HG02798 (cell line): ENCODE results near the gene LHFPL6.

Source experiments
- ATAC-seq: cut with Tn5 transposase; IDR thresholded peaks from one replicate; pipeline ENCODE4 v1.9.1; 2021; ENCODE audit warnings: mild to moderate bottlenecking; ENCODE audit not compliant: unreplicated experiment, poor library complexity

The LHFPL6 gene

GRCh38 chr13:39327172-39327479 lies 275.9 kb downstream of the LHFPL6 start:
- no peak for ATAC-seq

- ATAC-seq: no peak
Measured at GRCh38 chr13:39326469-39327171, 276.4 kb downstream of the LHFPL6 start.

DNA sequence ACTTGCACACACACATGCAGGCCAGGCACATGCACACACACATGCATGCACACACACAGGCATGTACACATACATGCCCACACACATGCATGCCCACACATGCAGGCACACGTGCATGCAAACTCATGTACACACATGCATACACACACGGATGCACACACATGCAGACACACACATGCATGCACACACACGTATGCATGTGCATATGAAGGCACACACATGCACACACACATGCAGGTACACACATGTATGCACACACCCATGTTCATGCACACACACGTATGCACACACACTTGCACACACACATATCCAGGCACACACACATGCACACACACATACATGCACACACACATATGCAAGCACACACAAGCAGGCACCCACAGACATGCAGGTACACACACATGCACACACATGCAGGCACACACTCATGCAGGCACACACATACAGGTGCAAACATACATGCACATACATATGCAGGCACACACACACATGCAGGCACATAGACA lies 278.1 kb downstream of the LHFPL6 start:
- no peak for ATAC-seq

DNA sequence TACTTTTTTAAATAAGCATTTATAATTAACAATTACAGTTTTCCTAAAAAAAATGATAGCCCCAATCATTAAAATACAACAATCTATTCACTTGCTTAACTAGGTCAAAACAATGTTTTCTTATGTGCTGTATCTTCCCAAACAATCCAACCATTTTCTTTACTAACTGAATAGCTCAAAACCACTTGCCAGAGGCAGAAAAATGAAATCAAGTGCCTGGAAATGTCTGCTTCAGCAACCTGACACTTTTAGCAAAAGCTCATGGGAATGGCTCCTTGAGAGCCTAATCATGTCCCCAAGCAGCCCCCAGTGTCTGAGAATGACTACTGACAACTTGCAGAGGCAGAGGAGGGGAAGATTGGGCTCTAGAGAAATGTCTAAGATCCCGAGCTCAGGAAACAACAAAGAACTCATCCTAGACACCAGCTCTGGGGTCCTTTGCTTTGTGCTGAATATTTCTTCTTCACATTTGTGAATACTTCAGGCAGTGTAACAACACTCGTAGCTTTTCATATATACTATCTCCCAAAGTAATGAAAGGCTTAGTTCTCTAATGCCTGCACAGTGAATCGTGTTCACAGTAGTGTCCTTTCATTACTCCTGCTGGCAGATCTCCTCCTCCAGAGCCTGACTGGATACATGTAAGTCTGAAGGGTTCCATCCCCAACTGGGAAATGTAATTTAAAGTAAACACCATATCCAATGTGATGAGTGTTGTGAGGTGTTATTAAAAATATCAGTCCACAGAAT lies 280.0 kb downstream of the LHFPL6 start:
- no peak for ATAC-seq

DNA sequence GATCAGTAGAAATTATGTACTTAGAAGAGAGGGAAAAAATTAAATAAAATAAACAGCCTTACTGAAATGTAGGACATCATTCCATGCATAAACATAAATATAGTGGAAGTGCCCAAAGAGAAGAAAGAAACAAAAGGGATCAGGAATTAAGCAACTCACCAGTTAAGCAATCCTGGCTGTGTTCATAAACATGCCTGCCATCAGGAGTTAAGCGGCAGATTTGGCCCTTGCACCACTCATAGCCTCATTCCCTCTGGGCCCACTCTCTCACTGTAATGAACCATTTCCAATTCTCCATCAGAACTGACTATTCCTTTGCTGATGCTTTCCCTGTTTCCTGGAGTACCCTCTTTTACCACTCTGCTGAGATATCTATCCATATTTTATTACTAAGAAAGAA lies 281.4 kb downstream of the LHFPL6 start:
- no peak for ATAC-seq

- ATAC-seq: no peak
Measured at GRCh38 chr13:39318161-39318560, 284.8 kb downstream of the LHFPL6 start.

- ATAC-seq: no peak
Measured at GRCh38 chr13:39317291-39317690, 285.7 kb downstream of the LHFPL6 start.

GRCh38 chr13:39315796-39316195 lies 287.2 kb downstream of the LHFPL6 start:
- ATAC-seq: no peak

GRCh38 chr13:39313721-39314120 lies 289.3 kb downstream of the LHFPL6 start:
- no peak for ATAC-seq

GRCh38 chr13:39312596-39312995 lies 290.4 kb downstream of the LHFPL6 start:
- no peak for ATAC-seq

GRCh38 chr13:39311619-39312018 lies 291.4 kb downstream of the LHFPL6 start:
- no peak for ATAC-seq

- ATAC-seq: no peak
Measured at GRCh38 chr13:39310961-39311360, 292.0 kb downstream of the LHFPL6 start.

GRCh38 chr13:39306639-39307589 lies 296.1 kb downstream of the LHFPL6 start:
- peak; percentile 96 for ATAC-seq

- ATAC-seq: no peak
Measured at GRCh38 chr13:39302820-39303219, 300.2 kb downstream of the LHFPL6 start.

- no peak for ATAC-seq
Measured at GRCh38 chr13:39298951-39299350, 304.0 kb downstream of the LHFPL6 start.

DNA sequence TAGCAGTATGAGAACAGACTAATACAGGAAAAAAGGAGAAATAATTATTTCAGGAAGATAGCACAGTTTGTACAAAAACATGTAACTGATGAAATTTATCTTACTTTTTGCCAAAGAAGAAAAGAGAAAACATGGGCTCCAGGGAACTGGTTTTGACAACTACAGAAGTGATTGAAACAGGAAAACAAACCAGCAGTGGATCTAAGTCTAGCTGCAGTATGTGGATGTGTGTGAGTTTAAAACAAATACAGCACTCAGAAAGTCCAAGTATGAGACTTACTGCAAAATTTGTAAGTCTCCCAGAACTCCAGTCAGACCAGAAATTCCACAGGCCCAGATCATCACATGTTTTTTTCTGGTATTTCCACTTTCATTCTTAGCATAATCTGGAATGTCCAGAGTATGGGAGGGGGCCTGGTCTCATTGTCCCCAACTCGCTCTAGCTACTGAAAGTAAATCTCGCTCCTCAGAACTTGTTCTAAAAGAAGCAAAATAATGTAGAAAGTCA lies 305.3 kb downstream of the LHFPL6 start:
- ATAC-seq: no peak

GRCh38 chr13:39297023-39297422 lies 306.0 kb downstream of the LHFPL6 start:
- ATAC-seq: no peak

DNA sequence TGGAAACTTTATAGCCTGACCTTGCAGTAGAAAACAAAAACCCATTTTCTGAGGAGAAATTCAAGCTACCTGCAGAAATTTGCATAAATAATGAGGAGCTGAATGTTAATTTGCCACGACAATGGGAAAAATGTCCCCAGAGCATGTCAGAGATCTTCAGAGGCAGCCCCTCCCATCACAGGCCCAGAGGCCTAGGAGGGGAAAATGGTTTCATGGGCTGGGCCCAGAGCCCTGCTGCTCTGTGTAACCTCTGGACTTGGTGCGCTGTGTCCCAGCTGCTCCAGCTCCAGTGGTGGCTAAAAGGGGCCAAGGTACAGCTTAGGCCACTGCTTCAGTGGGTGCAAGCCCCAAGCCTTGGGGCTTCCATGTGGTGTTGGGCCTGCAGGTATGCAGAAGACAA lies 306.8 kb downstream of the LHFPL6 start:
- ATAC-seq: no peak
